Mucosa of rectum (tissue), 2 donors: ENCODE measurements around the gene RANBP17.
"Not testable (repeated sequence)": the region's sequence is repeated elsewhere in the genome, so short reads cannot be mapped to it uniquely, and the experiment has no call there.

Experiments used
- H3K27ac ChIP-seq, 2 donors: one replicate each; pipeline ENCODE4 v1.7.0; 2013; ENCODE audit warnings: inconsistent platforms in 2 of 2, low read depth in 2 of 2, low read length in 2 of 2
- H3K27me3 ChIP-seq, 2 donors: one replicate each; pipeline ENCODE4 v1.7.0; 2013; ENCODE audit warnings: low read length in 2 of 2; ENCODE audit not compliant: control insufficient read depth in 2 of 2, insufficient read depth in 2 of 2
- H3K36me3 ChIP-seq, 2 donors: one replicate each; pipeline ENCODE4 v1.7.0; 2013; ENCODE audit warnings: low read length in 2 of 2; ENCODE audit not compliant: control insufficient read depth in 2 of 2, insufficient read depth in 2 of 2
- H3K4me1 ChIP-seq, 2 donors: one replicate each; pipeline ENCODE4 v1.7.0; 2013; ENCODE audit warnings: low read length in 2 of 2, mild to moderate bottlenecking in 1 of 2; ENCODE audit not compliant: control insufficient read depth in 2 of 2, insufficient read depth in 2 of 2
- H3K4me3 ChIP-seq, 2 donors: one replicate each; pipeline ENCODE4 v1.7.0; 2013; ENCODE audit warnings: low read length in 2 of 2
- H3K9ac ChIP-seq, 2 donors: one replicate each; pipeline ENCODE4 v1.7.0; 2013; ENCODE audit warnings: low read length in 2 of 2, low read depth in 1 of 2, mild to moderate bottlenecking in 1 of 2
- H3K9me3 ChIP-seq, 2 donors: one replicate each; pipeline ENCODE4 v1.7.0; 2013; ENCODE audit warnings: low read length in 2 of 2; ENCODE audit not compliant: control insufficient read depth in 2 of 2
- donor health status: healthy.
- donor health status: Normal muscosa, but diverticular disease.

Gene RANBP17

DNA sequence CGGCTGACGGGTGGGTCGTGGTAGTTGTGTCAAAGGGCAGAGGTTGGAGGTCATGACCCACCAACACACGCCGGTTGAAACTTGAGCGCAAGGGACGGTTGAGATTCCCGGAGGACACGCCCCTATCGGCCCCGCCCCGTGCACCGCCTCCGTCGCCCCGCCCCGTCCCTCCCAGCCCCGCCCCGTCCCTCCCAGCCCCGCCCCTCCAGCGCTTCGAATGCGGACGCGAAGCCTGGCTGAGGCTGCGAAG, 226 bp upstream of the RANBP17 start:
- H3K27ac ChIP-seq: no peak overlapping the region
- H3K4me3 ChIP-seq: peak overlapping the region; percentile 60 to 68
- H3K9ac ChIP-seq: no peak overlapping the region
- H3K36me3 ChIP-seq: no peaks in the 10 kb centered on the region
- H3K4me1 ChIP-seq: peaks cover 0 to 6% of the 10 kb centered on the region in 2 donors
- peaks cover 0 to 6% of the 10 kb centered on the region in 2 donors for H3K9me3 ChIP-seq
- H3K27me3 ChIP-seq: peaks cover 0 to 3% of the 10 kb centered on the region in 2 donors

DNA sequence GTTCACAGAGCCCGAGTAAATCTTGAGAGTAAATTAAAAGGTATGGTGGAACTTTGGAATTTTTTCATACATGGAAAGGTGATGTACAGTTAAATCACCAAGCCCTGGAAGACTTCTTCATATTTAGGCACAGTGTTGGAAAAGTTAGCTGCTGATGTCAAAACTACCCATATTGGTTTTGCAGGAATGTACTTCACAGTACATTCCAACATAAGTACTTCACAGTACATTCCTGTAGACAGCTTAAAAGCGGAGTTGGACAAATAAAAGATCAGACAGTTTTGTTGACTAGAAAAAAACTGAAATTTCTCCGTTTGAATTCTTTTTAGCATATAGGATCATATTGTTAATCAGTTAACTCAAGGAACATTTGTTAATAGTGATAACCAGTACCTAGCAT, 1.8 kb downstream of the RANBP17 start:
- Histone ChIP-seq H3K4me3 (no peak overlapping the region), H3K27ac (no peak overlapping the region), H3K9ac (no peak overlapping the region), H3K9me3 (peaks cover 0 to 6% of the 10 kb centered on the region in 2 donors), H3K27me3 (peaks cover 0 to 3% of the 10 kb centered on the region in 2 donors), H3K4me1 (peaks cover 0 to 6% of the 10 kb centered on the region in 2 donors), H3K36me3 (no peaks in the 10 kb centered on the region)

DNA sequence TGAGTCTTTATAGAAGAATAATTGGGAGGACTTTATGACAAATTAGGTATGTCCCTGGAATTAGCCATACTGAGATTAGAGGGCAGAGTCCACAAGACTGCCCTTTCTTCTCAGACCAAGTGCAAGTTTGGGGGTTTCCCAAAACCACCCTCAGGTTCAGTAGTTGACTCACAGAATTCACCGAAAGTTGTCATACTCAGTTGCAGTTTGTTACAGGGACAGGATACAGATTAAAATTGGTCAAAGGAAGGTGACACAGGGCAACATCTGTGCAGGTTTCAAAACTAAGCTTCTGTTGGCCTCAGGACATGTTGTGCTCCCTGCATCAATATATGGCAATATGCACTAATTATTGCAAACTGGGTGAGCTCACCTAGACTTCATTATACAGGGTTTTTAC, 3.8 kb downstream of the RANBP17 start:
- H3K9ac ChIP-seq: no peak overlapping the region
- H3K4me1 ChIP-seq: peaks cover 0 to 6% of the 10 kb centered on the region in 2 donors
- no peaks in the 10 kb centered on the region for H3K36me3 ChIP-seq
- H3K9me3 ChIP-seq: peaks cover 0 to 6% of the 10 kb centered on the region in 2 donors
- no peak overlapping the region for H3K27ac ChIP-seq
- H3K4me3 ChIP-seq: no peak overlapping the region
- H3K27me3 ChIP-seq: peaks cover 0 to 3% of the 10 kb centered on the region in 2 donors

DNA sequence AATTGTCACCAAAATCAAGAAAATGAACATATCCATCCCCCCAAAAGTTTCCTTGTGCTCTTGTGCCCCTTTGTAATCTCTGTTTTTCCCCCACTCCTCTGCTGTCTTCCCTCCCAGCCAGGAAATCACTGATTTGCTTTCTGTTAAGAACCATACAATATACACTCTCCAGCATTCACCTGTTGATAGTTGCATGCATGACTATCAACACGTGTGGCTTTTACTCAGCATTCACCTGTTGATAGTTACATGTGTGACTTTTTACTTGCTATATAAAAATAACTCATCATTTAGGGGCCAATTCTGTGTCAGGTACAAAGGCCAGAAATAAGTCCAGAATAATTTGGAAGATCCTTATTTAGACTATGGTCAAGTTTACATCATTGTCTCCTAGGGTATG, 6.0 kb downstream of the RANBP17 start:
- H3K27me3 ChIP-seq: peaks cover 0 to 3% of the 10 kb centered on the region in 2 donors
- H3K4me3 ChIP-seq: no peak overlapping the region
- H3K36me3 ChIP-seq: no peaks in the 10 kb centered on the region
- no peak overlapping the region for H3K27ac ChIP-seq
- H3K9ac ChIP-seq: no peak overlapping the region
- H3K4me1 ChIP-seq: peaks cover 0 to 3% of the 10 kb centered on the region in 2 donors
- no peaks in the 10 kb centered on the region for H3K9me3 ChIP-seq

DNA sequence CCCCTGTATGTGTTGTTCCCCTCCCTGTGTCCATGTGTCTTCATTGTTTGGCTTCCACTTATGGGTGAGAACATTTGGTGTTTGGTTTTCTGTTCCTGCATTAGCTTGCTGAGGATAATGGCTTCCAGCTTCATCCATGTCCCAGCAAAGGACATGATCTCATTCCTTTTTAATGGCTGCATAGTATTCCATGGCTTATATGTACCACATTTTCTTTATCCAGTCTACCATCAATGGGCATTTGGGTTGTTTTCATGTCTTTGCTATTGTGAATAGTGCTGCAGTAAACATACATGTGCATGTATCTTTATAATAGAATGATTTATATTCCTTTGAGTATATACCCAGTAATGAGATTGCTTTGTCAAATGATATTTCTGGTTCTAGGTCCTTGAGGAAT, 8.6 kb downstream of the RANBP17 start:
- not testable (repeated sequence) for H3K27ac ChIP-seq, H3K27me3 ChIP-seq, H3K4me3 ChIP-seq, H3K4me1 ChIP-seq, H3K36me3 ChIP-seq, H3K9me3 ChIP-seq, H3K9ac ChIP-seq

DNA sequence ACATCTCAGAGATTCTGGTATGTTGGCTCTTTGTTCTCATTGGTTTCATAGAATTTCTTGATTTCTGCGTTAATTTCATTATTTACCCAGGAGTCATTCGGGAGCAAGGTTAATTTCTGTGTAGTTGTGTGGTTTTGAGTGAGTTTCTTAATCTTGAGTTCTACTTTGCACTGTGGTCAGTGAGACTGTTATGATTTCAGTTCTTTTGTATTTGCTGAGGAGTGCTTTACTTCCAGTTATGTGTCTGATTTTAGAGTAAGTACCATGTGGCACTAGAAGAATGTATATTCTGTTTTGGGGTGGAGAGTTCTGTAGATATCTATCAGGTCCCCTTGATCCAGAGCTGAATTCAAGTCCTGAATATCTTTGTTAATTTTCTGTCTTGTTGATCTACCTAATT, 12.2 kb downstream of the RANBP17 start:
- H3K9ac ChIP-seq: no peak overlapping the region
- H3K4me3 ChIP-seq: no peak overlapping the region
- H3K27me3 ChIP-seq: no peaks in the 10 kb centered on the region
- no peaks in the 10 kb centered on the region for H3K36me3 ChIP-seq
- no peaks in the 10 kb centered on the region for H3K9me3 ChIP-seq
- H3K4me1 ChIP-seq: no peaks in the 10 kb centered on the region
- H3K27ac ChIP-seq: no peak overlapping the region

DNA sequence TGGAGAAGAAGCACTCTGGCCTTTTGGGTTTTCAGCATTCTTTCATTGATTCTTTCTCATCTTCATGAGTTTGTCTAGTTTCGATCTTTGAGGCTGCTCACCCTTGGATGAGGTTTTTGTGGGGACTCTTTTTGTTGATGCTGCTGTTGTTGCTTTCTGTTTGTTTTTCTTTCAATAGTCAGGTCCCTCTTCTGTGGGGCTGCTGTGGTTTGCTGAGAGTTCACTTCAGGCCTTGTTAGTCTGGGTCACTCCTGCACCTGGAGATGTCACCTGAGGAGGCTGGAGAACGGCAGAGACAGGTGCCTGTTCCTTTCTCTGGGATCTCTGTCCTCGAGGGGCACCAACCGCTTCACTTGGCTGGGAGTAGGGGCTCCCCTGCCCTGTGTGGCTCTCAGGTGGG, 14.0 kb downstream of the RANBP17 start:
- Histone ChIP-seq H3K4me1 (no peaks in the 10 kb centered on the region), H3K27ac (no peak overlapping the region), H3K9me3 (no peaks in the 10 kb centered on the region), H3K36me3 (no peaks in the 10 kb centered on the region), H3K9ac (no peak overlapping the region), H3K27me3 (no peaks in the 10 kb centered on the region), H3K4me3 (no peak overlapping the region)

DNA sequence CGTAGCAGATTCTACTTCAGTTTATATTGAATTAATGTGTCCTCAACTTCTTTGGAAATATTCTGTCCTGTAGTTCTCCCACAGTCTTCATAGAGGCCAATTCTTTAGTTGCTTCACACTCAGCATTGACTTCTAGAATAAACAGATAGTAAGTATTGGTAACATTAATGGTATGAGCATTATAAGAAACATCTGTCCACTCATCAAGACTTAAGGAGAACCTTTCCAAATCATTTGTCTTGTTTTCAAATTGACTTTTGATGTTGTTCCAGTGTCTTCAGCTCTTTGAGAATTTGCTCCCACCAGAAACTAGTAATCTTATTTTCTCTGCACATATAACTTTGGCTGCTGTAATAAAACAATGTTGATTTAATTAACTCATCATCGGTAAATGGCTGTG, 18.3 kb downstream of the RANBP17 start:
- H3K36me3 ChIP-seq: no peaks in the 10 kb centered on the region
- no peak overlapping the region for H3K27ac ChIP-seq
- H3K4me3 ChIP-seq: no peak overlapping the region
- H3K9me3 ChIP-seq: no peaks in the 10 kb centered on the region
- H3K4me1 ChIP-seq: no peaks in the 10 kb centered on the region
- no peak overlapping the region for H3K9ac ChIP-seq
- H3K27me3 ChIP-seq: no peaks in the 10 kb centered on the region

DNA sequence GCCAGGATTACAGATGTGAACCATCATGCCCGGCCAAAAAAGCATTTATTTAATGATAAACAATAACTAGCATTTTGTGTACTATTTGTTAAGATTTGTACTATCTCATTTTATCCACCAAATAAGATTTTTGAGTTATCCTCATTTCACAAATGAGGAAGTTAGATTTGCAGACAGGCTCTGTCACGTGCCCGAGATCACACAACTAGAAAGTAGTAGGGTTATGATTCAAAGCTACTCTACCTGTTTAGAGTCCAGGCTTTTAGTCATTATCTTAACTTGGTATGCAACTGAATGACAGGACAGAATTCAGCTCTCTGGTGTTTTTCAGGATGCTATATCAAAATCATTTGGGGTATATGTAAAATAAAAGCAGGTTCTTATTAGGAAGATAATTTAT, 20.5 kb downstream of the RANBP17 start:
- Histone ChIP-seq H3K4me1 (peaks cover 0 to 5% of the 10 kb centered on the region in 2 donors), H3K36me3 (no peaks in the 10 kb centered on the region), H3K27me3 (no peaks in the 10 kb centered on the region), H3K9me3 (no peaks in the 10 kb centered on the region), H3K27ac (no peak overlapping the region), H3K4me3 (no peak overlapping the region), H3K9ac (no peak overlapping the region)

DNA sequence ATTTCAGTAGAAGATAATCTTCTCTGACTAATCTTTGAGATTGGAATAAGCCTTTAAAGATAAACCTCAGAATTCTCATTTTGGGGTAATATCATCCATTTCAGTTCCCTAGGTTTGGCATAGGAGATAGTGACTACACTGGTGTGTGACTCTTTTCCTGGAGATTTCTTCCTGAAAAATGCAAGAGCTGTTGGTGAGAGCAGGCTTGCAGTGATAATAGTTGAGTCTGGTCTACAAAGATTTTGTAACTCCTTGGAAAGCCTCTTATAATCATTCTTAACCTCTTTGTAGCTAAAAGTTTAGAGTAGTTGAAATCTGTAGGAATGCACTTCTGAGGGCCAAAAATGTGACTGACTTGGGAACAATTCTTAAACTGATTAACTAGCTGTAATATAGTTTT, 23.4 kb downstream of the RANBP17 start:
- H3K4me3 ChIP-seq: no peak overlapping the region
- H3K9ac ChIP-seq: no peak overlapping the region
- no peaks in the 10 kb centered on the region for H3K9me3 ChIP-seq
- peaks cover 0 to 5% of the 10 kb centered on the region in 2 donors for H3K4me1 ChIP-seq
- no peak overlapping the region for H3K27ac ChIP-seq
- no peaks in the 10 kb centered on the region for H3K36me3 ChIP-seq
- no peaks in the 10 kb centered on the region for H3K27me3 ChIP-seq

DNA sequence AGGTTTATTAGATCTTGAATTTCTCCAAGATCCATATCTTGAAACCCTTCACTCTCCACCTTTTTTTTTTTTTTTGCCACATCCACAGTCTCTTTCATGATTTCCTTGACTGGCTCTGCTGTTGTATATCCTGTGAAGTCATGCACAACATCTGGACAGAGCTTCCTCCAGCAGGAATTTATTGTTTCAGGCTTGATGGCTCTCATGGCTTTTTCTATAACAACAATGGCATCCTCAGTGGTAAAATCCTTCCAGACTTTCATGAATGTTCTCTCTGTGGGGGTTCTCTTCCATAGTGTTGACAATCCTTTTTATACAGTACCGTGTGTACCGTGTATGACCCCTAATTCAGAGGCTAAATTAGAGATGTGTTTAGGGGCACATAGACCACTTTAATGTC, 24.0 kb downstream of the RANBP17 start:
- no peaks in the 10 kb centered on the region for H3K27me3 ChIP-seq
- no peak overlapping the region for H3K4me3 ChIP-seq

More for the DNA sequence above, 24.0 kb downstream of the RANBP17 start:
- H3K36me3 ChIP-seq: no peaks in the 10 kb centered on the region
- H3K9ac ChIP-seq: no peak overlapping the region
- peaks cover 0 to 5% of the 10 kb centered on the region in 2 donors for H3K4me1 ChIP-seq
- H3K27ac ChIP-seq: no peak overlapping the region
- H3K9me3 ChIP-seq: no peaks in the 10 kb centered on the region
